Kidney (tissue), 14 donors: ENCODE measurements around the gene TPST2. TPM values are rescaled to one million over a fixed set of nuclear protein-coding genes. Genes with fewer than 3 reads are reported as not detected.
A peak's percentile ranks its signal among the peaks of the same experiment; 100 is the strongest.

ENCODE experiments used
- DNase-seq, 5 donors: peaks; one replicate each; pipeline ENCODE4 v3.0.0-alpha.2; 2013 to 2020
- FAIRE-seq: peaks from 2 replicates; lab custom pipeline; 2012; peaks lifted over from hg19 to GRCh38; lab: Jason Lieb, UNC
- H3K27ac ChIP-seq, 2 donors: one replicate each; pipeline ENCODE4 v1.7.0; 2013; ENCODE audit warnings: low read depth in 2 of 2, low read length in 2 of 2, inconsistent platforms in 1 of 2
- H3K27me3 ChIP-seq: one replicate; pipeline ENCODE4 v1.7.1; 2013; ENCODE audit warnings: low read length, inconsistent platforms; ENCODE audit not compliant: control insufficient read depth, insufficient read depth
- H3K36me3 ChIP-seq, 3 donors: one replicate each; pipeline versions ENCODE4 v1.7.0 to v1.7.1; 2013; ENCODE audit warnings: low read length in 3 of 3, control low read depth in 1 of 3, inconsistent platforms in 1 of 3; ENCODE audit not compliant: insufficient read depth in 3 of 3, control insufficient read depth in 2 of 3
- H3K4me1 ChIP-seq, 3 donors: one replicate each; pipeline versions ENCODE4 v1.7.0 to v1.7.1; 2013; ENCODE audit warnings: low read length in 3 of 3, inconsistent platforms in 1 of 3, low read depth in 1 of 3; ENCODE audit not compliant: control insufficient read depth in 2 of 3, insufficient read depth in 2 of 3
- H3K4me3 ChIP-seq, 3 donors: one replicate each; pipeline versions ENCODE4 v1.7.0 to v1.8.1; 2013; ENCODE audit warnings: low read length in 3 of 3, control low read depth in 1 of 3, inconsistent platforms in 1 of 3
- H3K9ac ChIP-seq, 3 donors: one replicate each; pipeline versions ENCODE4 v1.7.0 to v1.7.1; 2013; ENCODE audit warnings: low read length in 3 of 3, control low read depth in 1 of 3, inconsistent platforms in 1 of 3
- H3K9me3 ChIP-seq, 3 donors: one replicate each; pipeline versions ENCODE4 v1.7.0 to v1.7.1; 2013; ENCODE audit warnings: low read length in 3 of 3, control low read depth in 1 of 3, inconsistent platforms in 1 of 3; ENCODE audit not compliant: control insufficient read depth in 2 of 3, insufficient read depth in 1 of 3
- CTCF ChIP-seq: IDR thresholded peaks from 3 replicates; pipeline ENCODE4 v1.5.1; 2012; ENCODE audit warnings: mild to moderate bottlenecking, moderate library complexity, borderline replicate concordance; ENCODE audit not compliant: insufficient read depth; ENCODE audit errors: extremely low read depth
- intact Hi-C: fragments of 100-400 bp; cut with DNase I; formaldehyde crosslinking; loops from one replicate; pipeline ENCODE4 v1.11.1; 2022
- polyA plus RNA-seq: library from polyadenylated mRNA; stranded (reverse); fragments of 350-450 nt; fragmentation: Illumina TruSeq; extraction: RNeasy Lipid Tissue Mini Kit (QIAGEN cat#74804); gene quantifications from one replicate; pipeline ENCODE4 v1.2.3, GENCODE V29; 2014; ENCODE audit warnings: low read depth, low replicate concordance; ENCODE audit not compliant: insufficient read depth
- total RNA-seq: library from RNA; stranded (reverse); fragmentation: NEBNext Ultra II Directional; extraction: Animal tissue kit (Norgen Biotek cat#: 25700); gene quantifications from one replicate; pipeline ENCODE4 v1.2.1, GENCODE V29; 2021
- donor health status: control.
- donor health status: control.
- donor health status: control.
- donor health status: control.
- donor health status: control.
- donor health status: DM: yes; HTN: yes; CAD: no.
- donor health status: Normal renal cell carcinoma (clear cell type).

The TPST2 gene
- total and polyA plus RNA-seq, 2 donors from 2014 or later: 40.3 to 48.7 TPM

DNA sequence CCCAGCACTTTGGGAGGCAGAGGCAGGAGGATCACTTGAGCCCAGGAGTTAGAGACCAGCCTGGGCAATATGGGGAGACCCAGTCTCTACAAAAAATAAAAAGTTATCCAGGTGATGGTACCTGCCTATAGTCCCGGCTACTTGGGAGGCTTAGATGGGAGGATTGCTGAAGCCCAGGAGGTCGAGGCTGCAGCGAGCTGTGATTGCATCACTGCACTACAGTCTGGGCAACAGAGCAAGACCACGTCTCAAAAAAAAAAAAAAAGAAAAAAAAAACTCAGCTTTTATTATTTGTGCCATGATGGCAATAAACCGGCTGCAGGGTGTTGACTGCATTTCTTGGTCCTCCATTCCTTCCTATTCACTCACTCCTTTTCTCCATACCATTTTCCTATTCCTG, 44.1 kb downstream of the TPST2 start:
- Histone ChIP-seq H3K4me3 (no peak overlapping the region), H3K36me3 (peaks cover 0 to 5% (median 2%) of the 10 kb centered on the region in 3 donors), H3K9ac (no peak overlapping the region), H3K27ac (no peak overlapping the region), H3K4me1 (peaks cover 0 to 6% (median 4%) of the 10 kb centered on the region in 3 donors), H3K9me3 (no peaks in the 10 kb centered on the region), H3K27me3 (no peaks in the 10 kb centered on the region)
- DNase-seq: no peak
- no peak for TF ChIP-seq CTCF
- intact Hi-C loops: no loop called here
- FAIRE-seq: no peak

GRCh38 chr22:26545385-26545784, 44.5 kb downstream of the TPST2 start:
- no peak for TF ChIP-seq CTCF
- intact Hi-C loops: no loop called here
- no peaks in the 10 kb centered on the region for H3K27me3 ChIP-seq
- H3K9ac ChIP-seq: peak overlapping the region in 1 of 3 donors; percentile 34
- no peak overlapping the region for H3K4me3 ChIP-seq
- no peak overlapping the region for H3K27ac ChIP-seq
- no peak for FAIRE-seq
- H3K36me3 ChIP-seq: peaks cover 0 to 6% (median 5%) of the 10 kb centered on the region in 3 donors
- no peaks in the 10 kb centered on the region for H3K9me3 ChIP-seq
- peaks cover 0 to 4% (median 4%) of the 10 kb centered on the region in 3 donors for H3K4me1 ChIP-seq
- no peak for DNase-seq

DNA sequence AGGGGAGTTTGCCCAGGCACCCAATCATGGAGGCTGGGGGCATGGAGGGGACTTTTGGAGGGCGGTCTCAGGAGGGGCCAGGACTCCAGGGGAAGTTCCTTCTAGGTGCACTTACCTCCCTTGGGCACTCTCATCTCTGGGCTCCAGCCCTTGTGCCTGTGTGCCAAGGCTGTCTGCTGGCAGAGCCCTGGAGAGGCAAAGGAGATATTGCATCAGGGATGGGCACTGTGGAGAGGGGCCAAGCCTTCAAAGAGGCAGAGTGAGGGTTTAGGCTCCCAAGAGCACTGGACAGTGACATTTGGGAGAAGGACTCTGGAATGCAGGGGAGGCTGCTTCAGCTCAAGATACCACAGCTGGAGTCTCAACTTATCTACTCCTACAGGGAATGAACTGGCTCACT, 45.4 kb downstream of the TPST2 start:
- intact Hi-C loops: no loop called here
- H3K9ac ChIP-seq: no peak overlapping the region
- H3K27me3 ChIP-seq: no peaks in the 10 kb centered on the region
- FAIRE-seq (no peak), DNase-seq (no peak)
- TF ChIP-seq CTCF: no peak
- H3K9me3 ChIP-seq: no peaks in the 10 kb centered on the region
- peaks cover 0 to 9% (median 8%) of the 10 kb centered on the region in 3 donors for H3K36me3 ChIP-seq
- no peak overlapping the region for H3K27ac ChIP-seq
- H3K4me3 ChIP-seq: no peak overlapping the region
- H3K4me1 ChIP-seq: no peaks in the 10 kb centered on the region

- intact Hi-C loops: no loop called here
- no peak overlapping the region for H3K9ac ChIP-seq
- FAIRE-seq: no peak
- no peak for TF ChIP-seq CTCF
- no peak overlapping the region for H3K27ac ChIP-seq
- no peak overlapping the region for H3K4me3 ChIP-seq
- H3K27me3 ChIP-seq: no peaks in the 10 kb centered on the region
- H3K9me3 ChIP-seq: no peaks in the 10 kb centered on the region
- no peaks in the 10 kb centered on the region for H3K4me1 ChIP-seq
- peaks cover 0 to 9% (median 8%) of the 10 kb centered on the region in 3 donors for H3K36me3 ChIP-seq
- no peak for DNase-seq
Measured at GRCh38 chr22:26542831-26543230, 47.1 kb downstream of the TPST2 start.
